K562 (cell line): Measurements from ENCODE around the gene ATP6V0A1.

Source experiments
- CTCF ChIP-seq, 3 experiments: IDR thresholded peaks in 2 of 3; conservative IDR thresholded peaks in 1 of 3; 2 replicates each; pipeline ENCODE4 v1.5.1; 2011 to 2012; ENCODE audit warnings: low read length in 3 of 3, mild to moderate bottlenecking in 3 of 3, control low read depth in 2 of 3, improper control_type of control experiment in 1 of 3, inconsistent platforms in 1 of 3, low read depth in 1 of 3, mixed read lengths in 1 of 3, moderate library complexity in 1 of 3; ENCODE audit not compliant: insufficient read depth in 2 of 3
- SMARCC2 ChIP-seq: fragments of 450-650 bp; IDR thresholded peaks from 2 replicates; pipeline ENCODE4 v1.6.1; 2017; ENCODE audit warnings: antibody characterized with exemption, moderate library complexity, mild to moderate bottlenecking, low read depth
- SRF ChIP-seq, 2 experiments: fragments of 250-450, 450-650 bp in 1 of 2; sonication (Bioruptor Pico) in 1 of 2; sonication (generic) in 1 of 2; formaldehyde crosslinking; IDR thresholded peaks; 2 replicates each; pipeline versions ENCODE4 v1.5.0 to v1.5.1; 2020 to 2022; ENCODE audit warnings: mild to moderate bottlenecking in 1 of 2, missing genetic modification reagents in 1 of 2
- ZBTB8A ChIP-seq: fragments of 450-650 bp; IDR thresholded peaks from 2 replicates; pipeline ENCODE4 v1.6.1; 2018; ENCODE audit warnings: mild to moderate bottlenecking, moderate library complexity; ENCODE audit not compliant: partially characterized antibody
- ZNF561 ChIP-seq: fragments of 450-650 bp; formaldehyde crosslinking; conservative IDR thresholded peaks from 2 replicates; pipeline ENCODE4 v1.4.0; 2020; ENCODE audit warnings: mild to moderate bottlenecking, moderate library complexity

- TF ChIP-seq SMARCC2 (no peak), ZBTB8A (no peak), SRF (CRISPR knock-in tag; IDR thresholded peaks at IDR 0.05) (no peak), CTCF (IDR thresholded peaks at IDR 0.05 in 2 of 3, conservative IDR thresholded peaks at IDR 0.05 in 1 of 3; ENCODE audit: insufficient read depth in 2 of 3, low read depth in 1 of 3, low read length in 3 of 3) (0 out of 6 replicates have a peak, but pooled peaks of 1 of the 3 experiments have one; percentile 8), ZNF561 (no peak)
These were observed 103.9 kb downstream of the ATP6V0A1 start for GRCh38 chr17:42562388-42563142.
